Daoy (cell line): ENCODE data around the gene ERGIC1. TPM values are rescaled to one million over a fixed set of nuclear protein-coding genes. Genes with fewer than 3 reads are reported as not detected.

Experiments
- DNase-seq: peaks from one replicate; pipeline ENCODE4 v3.0.0-alpha.2; 2015; ENCODE audit warnings: low read depth
- total RNA-seq: library from RNA; depleted of rRNA; stranded (reverse); fragments of >200 nt; shearing (Covaris generic); gene quantifications from 2 replicates; pipeline ENCODE4 v1.2.3, GENCODE V29; 2014; rRNA removed

The ERGIC1 gene
- total RNA-seq, 1 experiment from 2014 or later: 77.2 TPM

DNA sequence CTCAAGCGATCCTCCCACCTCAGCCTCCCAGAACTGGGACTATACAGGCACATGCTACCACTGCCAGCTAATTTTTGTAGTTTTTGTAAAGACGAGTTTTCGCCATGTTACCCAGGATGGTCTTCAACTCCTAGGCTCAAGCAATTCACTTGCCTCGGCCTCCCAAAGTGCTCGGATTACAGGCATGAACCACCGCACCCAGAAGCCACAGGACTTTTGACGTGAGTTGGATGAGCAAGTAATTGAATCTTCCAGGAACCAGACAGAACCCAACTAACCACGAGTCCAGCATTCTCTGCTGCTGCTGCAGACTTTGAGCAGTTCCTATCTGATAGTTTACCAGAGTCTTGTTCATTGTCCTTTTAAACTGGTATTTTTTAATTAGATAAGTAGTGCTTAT is 139.9 kb downstream of the ERGIC1 start:
- peak; percentile 44 for DNase-seq

DNA sequence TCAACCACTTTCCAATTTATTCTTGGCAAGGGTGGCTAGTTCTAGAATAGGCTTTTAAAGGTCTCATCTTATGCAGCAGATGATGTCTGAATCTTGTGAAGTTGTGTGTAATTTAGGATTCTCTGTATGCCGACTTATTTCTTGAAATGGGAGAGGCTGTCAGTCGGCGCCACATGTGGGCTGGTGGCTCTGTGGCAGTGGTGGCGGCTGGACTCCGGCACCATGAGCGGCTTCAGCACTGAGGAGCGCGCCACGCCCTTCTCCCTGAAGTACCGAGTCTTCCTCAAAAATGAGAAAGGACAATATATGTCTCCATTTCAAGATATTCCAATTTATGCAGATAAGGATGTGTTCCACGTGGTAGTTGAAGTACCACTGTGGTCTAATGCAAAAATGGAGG is 141.2 kb downstream of the ERGIC1 start:
- no peak for DNase-seq

DNA sequence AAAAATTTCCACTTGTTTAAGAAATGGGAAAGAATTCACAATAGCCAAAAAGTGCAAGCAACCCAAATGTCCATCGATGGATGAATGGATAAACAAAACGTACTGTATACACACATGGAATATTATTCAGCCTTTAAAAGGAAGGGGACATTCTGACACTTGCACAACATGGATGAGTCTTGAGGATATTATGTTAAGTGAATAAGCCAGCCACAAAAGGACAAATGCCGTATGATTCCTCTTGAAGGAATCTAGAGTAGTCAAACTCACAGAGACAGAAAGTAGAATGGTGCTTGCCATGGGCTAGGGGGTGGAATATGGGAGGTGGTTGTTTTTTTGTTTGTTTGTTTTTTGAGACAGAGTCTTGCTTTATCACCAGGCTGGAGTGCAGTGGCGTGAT is 145.7 kb downstream of the ERGIC1 start:
- no peak for DNase-seq

DNA sequence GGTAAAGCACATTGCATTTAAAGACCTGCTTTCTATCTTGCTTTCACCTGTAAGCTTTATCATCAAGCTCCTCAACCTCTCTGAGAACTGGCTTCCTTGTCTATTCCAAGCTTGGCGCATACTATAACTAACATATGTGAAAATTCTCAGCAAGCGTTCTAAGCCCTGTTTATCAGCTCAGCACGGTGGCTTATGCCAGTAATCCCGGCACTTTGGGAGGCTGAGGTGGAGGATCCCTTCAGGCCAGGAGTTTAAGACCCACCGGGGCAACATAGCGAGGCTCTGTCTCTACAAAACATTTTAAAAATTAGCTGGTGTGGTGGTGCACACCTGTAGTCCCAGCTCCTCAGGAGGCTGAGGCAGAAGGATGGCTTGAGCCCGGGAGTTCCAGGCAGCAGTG is 147.9 kb downstream of the ERGIC1 start:
- DNase-seq: no peak

DNA sequence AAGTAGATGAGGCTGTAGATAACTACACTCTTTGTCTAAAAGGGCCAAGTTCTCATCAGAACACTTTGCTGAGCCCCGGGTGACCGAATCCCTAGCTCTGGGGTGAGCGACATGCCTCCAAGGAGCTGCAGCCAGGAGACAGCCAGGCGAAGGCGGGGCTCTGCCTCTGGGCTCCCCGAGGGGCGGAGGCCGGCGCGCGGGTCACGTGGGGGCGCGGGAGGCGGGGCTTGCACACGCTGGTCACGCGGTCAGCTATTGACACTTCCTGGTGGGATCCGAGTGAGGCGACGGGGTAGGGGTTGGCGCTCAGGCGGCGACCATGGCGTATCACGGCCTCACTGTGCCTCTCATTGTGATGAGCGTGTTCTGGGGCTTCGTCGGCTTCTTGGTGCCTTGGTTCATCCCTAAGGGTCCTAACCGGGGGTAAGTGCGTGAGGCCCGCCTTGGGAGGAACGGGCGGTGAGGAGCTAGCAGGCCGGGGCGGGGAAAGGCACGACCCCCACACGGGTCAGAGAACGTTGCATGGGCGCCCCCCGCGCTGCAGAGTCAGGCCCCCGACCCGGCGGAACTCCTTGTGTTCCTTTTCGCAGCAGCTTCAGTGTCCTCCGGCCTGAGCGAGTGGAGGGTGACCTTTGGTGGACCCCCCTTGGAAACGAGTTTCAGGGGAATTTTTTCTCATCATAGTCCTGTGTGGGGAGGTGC is 149.6 kb downstream of the ERGIC1 start, which contains the start of gene ATP6V0E1:
ATP6V0E1 (plus strand) TSS at position 230 of the 702 bp plus-strand sequence; CDS start at position 320, 90 bp downstream.
- peak; percentile 98 for DNase-seq

DNA sequence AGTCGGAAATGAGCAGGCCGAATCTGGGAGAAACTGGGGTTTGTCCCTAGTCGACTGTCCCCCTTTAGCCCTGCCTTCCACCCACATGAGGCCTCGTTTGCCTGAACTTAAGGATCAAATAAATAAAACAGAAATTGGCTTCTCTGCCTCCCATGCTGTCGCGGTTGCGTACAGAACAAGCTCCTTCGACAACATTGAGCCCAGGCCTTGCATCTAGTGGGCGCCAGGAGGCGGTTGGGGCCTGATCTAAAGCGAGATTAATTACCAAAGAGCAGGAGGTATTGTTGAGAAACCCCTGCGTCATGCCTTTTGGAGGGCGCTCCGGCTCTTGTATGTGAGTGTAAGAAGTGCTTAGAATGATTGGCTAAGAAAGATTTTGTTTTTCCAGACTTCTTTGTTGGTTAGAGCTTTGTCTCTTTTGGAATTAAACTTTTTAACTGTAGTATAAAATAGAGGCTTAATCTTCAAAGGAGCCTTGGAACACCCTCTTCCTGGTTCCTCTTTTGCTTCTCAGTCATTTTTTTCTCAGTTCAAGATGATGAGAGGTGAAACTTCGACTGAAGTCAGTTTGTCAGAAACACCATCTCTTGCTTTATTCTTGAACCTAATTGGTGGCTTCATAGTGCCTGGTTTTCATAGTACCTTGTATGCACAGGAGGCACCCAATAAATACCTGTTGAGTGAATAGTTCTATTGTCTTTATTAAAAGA is 150.3 kb downstream of the ERGIC1 start:
- peak; percentile 83 for DNase-seq

DNA sequence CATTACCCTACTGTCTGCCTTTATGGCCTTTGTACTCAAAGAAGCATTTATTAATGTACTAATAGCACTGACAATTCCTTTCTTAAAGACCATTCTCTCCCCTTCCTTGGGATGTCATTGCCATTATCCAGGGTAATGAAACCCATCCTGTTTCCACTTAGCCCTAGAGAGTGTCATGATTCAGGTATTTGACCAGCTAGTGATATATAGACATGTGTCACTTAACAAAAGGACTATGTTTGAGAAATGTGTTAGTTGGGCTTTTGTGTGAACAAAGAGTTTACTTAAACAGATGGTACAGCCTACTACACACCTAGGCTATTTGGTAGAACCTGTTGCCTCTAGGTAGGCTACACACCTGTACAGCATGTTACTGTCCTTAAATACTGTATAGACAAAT is 151.5 kb downstream of the ERGIC1 start:
- DNase-seq: no peak

DNA sequence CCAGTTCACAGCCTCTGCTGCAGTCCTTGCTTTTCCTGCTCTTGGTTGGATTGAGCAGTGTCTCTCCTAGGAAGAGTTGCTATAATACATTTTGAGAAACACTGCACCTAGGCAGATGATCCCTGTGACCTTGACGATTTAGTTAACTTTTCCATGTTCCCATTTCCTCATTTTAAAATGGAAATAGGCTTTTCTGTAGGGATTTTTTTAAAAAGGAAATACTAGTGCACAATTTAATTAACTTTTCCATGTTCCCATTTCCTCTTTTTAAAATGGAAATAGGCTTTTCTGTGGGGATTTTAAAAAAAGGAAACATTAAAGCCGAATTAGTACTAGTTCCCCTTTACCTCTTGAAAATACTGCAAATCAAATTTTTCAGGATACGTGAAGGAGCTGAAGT is 154.2 kb downstream of the ERGIC1 start:
- no peak for DNase-seq

DNA sequence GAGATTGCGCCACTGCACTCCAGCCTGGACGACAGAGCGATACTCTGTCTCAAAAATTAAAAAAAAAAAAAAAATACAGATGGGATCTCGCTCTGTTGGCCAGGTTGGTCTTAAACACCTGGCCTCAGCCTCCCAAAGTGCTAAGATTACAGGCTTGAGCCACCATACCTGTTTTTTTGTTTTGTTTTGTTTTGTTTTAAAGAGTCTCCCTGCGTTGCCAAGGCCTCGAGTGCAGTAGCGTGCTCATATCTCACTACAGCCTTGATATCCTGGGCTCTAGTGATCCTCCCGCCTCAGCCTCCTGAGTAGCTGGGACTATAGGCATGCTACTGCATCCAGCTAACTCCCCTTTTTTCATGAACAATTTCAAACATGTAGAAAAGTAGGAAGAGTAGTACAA is 156.7 kb downstream of the ERGIC1 start:
- no peak for DNase-seq

DNA sequence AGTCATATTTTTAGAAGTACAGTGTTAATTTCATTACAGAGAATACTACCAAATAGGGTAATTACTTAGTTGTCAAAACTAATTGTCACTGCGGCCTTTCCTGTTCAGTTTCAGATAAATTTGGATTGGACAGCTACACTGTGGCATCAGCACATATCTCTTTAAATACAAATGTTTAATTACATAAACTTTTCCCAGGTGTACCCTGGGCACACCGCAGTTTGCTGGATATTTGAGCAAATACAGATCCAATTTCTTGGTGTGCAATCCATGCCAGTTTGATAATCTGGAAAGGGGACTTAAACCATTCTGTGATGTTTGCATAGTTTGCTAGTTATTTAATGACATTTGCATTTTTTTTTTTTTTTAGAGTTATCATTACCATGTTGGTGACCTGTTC is 160.4 kb downstream of the ERGIC1 start:
- no peak for DNase-seq

DNA sequence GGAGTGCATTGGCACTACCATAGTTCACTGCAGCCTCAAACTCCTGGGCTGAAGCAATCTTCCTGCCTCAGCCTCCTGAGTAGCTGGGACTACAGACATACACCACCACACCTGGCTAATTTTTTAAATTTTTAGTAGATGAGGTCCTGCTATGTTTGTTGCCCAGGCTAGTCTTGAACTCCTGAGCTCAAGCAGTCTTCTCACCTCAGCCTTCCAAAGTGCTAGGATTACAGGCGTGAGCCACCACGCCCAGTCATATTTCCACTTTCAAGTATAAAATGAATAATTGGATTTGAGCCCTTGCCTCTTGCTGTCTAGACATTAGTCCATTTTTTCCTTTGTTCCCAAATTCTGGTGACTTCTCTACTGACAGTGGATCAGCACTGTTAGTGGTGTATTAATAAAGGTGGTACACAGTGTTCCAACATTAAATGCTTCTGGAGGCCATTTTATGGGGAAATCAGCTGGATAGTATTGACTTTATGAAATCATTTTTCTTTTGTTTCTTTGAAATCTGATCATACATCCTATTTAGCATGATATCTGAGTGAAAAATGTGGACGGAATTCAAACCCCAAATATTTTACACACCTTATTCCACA is 165.4 kb downstream of the ERGIC1 start:
- no peak for DNase-seq

DNA sequence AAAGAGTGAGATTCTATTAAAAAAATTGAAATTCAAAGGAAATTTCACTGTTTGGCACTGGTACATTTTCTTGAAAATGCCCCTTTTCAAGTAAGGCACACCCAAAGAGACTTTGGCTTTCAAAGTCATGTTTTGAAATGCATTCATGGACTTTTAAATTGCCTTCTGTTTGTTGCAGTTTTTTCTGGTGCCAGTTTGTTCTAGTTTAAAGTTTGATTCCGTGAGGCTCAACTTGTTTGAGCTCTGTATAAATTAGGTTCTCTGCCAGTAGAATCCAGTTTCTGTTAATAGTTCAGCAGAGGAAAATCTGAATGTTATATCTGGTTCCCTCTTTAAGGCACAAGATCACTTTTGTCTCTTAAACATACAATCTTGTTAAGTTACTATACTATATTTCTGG is 165.9 kb downstream of the ERGIC1 start:
- DNase-seq: no peak

DNA sequence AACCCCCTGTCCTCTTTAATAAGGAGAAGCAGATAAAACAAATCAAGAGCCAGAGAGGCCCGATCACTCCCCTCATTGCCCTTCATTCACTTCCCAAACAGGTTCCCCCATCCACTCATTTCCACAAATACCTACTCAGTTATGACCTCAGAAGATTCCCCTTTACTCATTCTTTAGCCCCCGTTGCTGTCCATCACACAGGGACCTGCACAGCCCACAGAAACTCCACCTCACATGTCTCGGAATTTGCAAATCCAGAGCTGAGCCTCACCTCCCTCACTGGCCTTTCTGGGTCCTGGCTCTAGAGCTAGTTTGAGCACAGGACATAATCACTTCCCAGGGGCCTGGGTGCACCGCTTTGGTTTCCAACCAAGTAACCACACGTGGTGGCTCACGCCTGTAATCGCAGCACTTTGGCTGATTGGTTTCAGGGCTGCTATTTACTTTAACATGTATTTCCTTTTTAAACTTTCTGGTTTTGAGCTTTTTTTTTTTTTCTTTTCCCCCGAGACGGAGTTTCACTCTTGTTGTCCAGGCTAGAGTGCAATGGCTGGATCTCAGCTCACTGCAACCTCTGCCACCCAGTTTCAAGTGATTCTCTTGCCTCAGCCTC is 167.3 kb downstream of the ERGIC1 start:
- DNase-seq: no peak

Other genes with a start within 250 kb of the ERGIC1 start
- gene NEURL1B, start 193.0 kb upstream of the ERGIC1 start, total RNA-seq: 2.6 and 2.8 TPM in 2 replicates
- 64.8 and 67.7 TPM in 2 replicates for gene DUSP1, start 63.1 kb upstream of the ERGIC1 start, total RNA-seq
- gene RPL26L1, start 125.2 kb downstream of the ERGIC1 start, total RNA-seq: 103 and 113 TPM in 2 replicates
- 166 and 186 TPM in 2 replicates for gene ATP6V0E1, start 149.5 kb downstream of the ERGIC1 start, total RNA-seq
- gene CREBRF, start 222.1 kb downstream of the ERGIC1 start, total RNA-seq: 3.1 and 3.4 TPM in 2 replicates